ENCODE data around the gene SLC24A4. TPM values are rescaled to one million over a fixed set of nuclear protein-coding genes. Genes with fewer than 3 reads are reported as not detected.

Gene SLC24A4
- total and polyA plus RNA-seq, 2 of the 4 experiments (the other 2 are of a cell fraction) = not detected

GRCh38 chr14:92417759-92418158, 94.8 kb downstream of the SLC24A4 start:
- in situ Hi-C loops (cut with MboI; ENCODE audit: low sequenced_read_pairs) = no loop called here
- Histone ChIP-seq H3K18ac (ENCODE audit: low read depth, low read length) (no peak overlapping the region), H3K4me1 (ENCODE audit: control insufficient read depth, insufficient read depth, low read length) (peaks cover 8% of the 10 kb centered on the region), H3K23ac (ENCODE audit: low read depth, low read length) (no peak overlapping the region), H2BK120ac (ENCODE audit: low read depth, low read length) (no peak overlapping the region), H3K14ac (replicated peaks; ENCODE audit: low read depth, low read length) (no peak overlapping the region), H3K36me3 (ENCODE audit: control insufficient read depth, insufficient read depth, low read length) (no peaks in the 10 kb centered on the region), H4K20me1 (ENCODE audit: insufficient read depth, low read length) (no peaks in the 10 kb centered on the region; the same call in 1 of the 2 replicates), H2AK9ac (replicated peaks; ENCODE audit: low read depth, low read length, poor library complexity) (no peak overlapping the region), H2BK20ac (ENCODE audit: low read depth, low read length) (no peak overlapping the region), H3K4me2 (ENCODE audit: low read depth, low read length) (no peak overlapping the region), H3K4ac (ENCODE audit: low read depth, low read length) (no peak overlapping the region), H2BK15ac (ENCODE audit: low read depth, low read length) (no peak overlapping the region), H3K4me3 (ENCODE audit: insufficient read depth, low read depth, low read length) (no peak overlapping the region), H3K79me1 (ENCODE audit: low read depth in 1 of 2, low read length in 2 of 2) (no peaks in the 10 kb centered on the region), H3K27ac (ENCODE audit: insufficient read depth, low read length) (no peak overlapping the region), H3K9me1 (ENCODE audit: insufficient read depth, low read length) (peaks cover 15% of the 10 kb centered on the region), H4K8ac (ENCODE audit: low read depth in 2 of 2, low read length in 2 of 2) (no peak overlapping the region), H3K27me3 (ENCODE audit: control insufficient read depth, insufficient read depth, low read length) (peaks cover 3% of the 10 kb centered on the region; the same call in 1 of the 2 replicates), H3K9me3 (ENCODE audit: control insufficient read depth, insufficient read depth, low read length) (peaks cover 4% of the 10 kb centered on the region), H2BK5ac (ENCODE audit: low read depth, low read length, poor library complexity, severe bottlenecking) (no peak overlapping the region), H4K91ac (ENCODE audit: insufficient read depth, low read depth, low read length) (no peak overlapping the region), H2AFZ (replicated peaks; ENCODE audit: low read length, poor library complexity) (no peak overlapping the region), H4K5ac (ENCODE audit: low read depth, low read length) (no peak overlapping the region), H3K56ac (ENCODE audit: extremely low read depth, insufficient read depth, low read length) (no peak overlapping the region), H2AK5ac (ENCODE audit: low read depth, low read length) (no peak overlapping the region), H3K9ac (ENCODE audit: low read depth, low read length) (no peak overlapping the region)
- ChIA-PET POLR2A (ENCODE audit: unreplicated experiment) (no interaction called here), CTCF (interaction anchor here (0.6 kb wide), 3 partner anchors 85 to 893 kb away, joined by 3 read pairs; no protein-coding TSS in a partner anchor)
- DNase-seq = no peak
- intact Hi-C loops (cut with micrococcal nuclease) = no loop called here
- ATAC-seq (ENCODE audit: low read depth) = no peak
- TF ChIP-seq RCOR1 (IDR thresholded peaks at IDR 0.05; ENCODE audit: insufficient replicate concordance, low read length) = no peak
- TF ChIP-seq NFE2L2 (IDR thresholded peaks at IDR 0.05; ENCODE audit: low read depth, low read length) = no peak
- no TSS peak for BruUV-seq (replicated peaks)
- 43% methylated on average over 1 of the region's 3 CpGs; no CpG with 5 or more reads in 1 of the 2 experiments for WGBS, 2 experiments (ENCODE audit: extremely low coverage in 2 of 2, insufficient read length in 1 of 2)
- dilution Hi-C loops (cut with HindIII; ENCODE audit: low sequenced_read_pairs, unreplicated experiment) = no loop called here

Measured in IMR-90 (cell line).